MV-4-11 (cell line): Measurements from ENCODE around the gene KPNA6.
A peak's percentile ranks its signal among the peaks of the same experiment; 100 is the strongest.
"Not testable (repeated sequence)": the region's sequence is repeated elsewhere in the genome, so short reads cannot be mapped to it uniquely, and the experiment has no call there.

Experiments used
- DNase-seq: peaks from one replicate; lab custom pipeline; 2025; lab: John Stamatoyannopoulos, UW

Gene KPNA6

DNA sequence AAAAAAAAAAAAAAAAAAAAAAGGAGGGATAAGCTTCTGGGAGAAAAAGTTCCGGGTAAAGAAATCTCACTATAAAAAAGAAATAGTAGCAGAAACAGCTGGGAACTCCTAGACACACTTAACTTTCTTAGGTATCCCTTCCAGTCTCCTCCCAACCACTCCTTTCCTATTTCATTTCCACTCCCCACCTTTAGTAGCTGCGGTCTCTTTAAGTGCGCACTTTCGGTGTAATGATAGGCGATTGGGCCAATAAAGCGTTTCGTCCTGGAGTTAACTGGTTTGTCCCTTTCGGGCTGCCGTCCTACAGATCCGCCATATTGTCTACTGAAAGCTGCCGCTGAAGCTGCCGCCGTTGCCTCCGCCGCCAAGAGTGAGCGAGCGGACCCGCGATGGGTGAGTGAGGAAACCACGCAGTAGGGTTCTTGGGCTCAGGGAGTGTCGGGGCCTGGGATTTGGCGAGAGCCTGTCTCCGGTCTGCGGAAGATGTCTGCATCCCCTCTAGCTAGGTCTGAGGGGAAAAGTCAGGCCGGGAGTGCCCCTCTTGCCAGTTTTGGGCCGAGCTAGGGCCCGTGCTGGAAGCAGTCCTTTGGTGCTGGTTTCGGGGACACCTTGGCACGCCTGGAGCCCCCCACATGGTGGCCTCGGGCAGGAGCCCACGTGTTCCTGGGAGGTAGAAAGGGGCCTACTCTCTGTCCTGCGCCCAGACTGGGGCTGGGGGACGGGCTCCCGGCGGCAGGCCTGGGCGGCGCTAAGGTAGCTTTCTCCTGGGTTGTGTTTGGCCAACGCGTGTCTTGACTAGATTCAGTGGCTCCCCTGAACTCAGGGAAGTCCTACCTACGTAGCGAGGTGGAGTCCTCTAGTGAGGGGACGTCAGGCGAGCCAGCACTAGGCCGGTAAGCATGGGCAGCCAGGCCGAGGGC lies at the start of gene KPNA6:
Gene KPNA6 (plus strand): TSS at position 315 of the 920 bp plus-strand sequence. CDS start 75 bp downstream, at position 390.
- DNase-seq, result peak; percentile 90

DNA sequence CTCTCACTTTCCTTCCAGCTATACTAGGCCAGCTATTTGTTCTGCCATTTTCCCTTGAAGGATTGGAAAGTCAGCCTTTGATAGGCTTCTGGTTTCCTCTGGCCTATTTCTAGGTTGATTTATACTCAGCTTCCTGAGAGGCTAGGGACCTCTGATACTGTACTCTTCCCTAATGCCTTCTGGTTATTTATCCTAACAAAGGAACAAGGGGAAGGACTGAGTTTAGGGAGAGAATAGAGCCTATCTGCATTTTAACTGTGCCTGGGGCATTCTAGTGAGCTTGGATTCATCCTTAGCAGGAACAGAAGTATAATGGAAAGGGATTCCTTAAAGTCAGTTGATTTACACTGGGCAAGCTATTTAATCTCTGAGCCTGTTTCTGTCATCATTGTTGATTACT lies 46.9 kb upstream of the KPNA6 start:
- no peak for DNase-seq

DNA sequence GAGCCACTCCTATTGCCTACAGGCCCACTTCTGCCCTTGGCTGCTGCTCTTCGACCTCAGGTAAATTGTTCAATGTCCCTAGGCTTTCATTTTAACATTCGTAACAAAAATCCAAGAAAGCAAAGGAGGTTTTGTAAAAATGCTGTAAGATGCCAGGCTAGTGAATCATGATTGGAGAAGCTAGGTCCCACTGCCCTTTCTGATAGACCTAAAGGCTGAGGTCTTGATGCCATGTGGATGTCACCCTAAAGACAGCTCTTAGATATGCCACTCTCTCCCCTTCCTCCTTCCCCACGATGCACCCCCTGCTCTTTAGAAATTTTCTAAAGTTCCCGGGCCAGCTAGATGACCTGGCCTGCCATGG lies 45.0 kb upstream of the KPNA6 start:
- DNase-seq, result no peak

DNA sequence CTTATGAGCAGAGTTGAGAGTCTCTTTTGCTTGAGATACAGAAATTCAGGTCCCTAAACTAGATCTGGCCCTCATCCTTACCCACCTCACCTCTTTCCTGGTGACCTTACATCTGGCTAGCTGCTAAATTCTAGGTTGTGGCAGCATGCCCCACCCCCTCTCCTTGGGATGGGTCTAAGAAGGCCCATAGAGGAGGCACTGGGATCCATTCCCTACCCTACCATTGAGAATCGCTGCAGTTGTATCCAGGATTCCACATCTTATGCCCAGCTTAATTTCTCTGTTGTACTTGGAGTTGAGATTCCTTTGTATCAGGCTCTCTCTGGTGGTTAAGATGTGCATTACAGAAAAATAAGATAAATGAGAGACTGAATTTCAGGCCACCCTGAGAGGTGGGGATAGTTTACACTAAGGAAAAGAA lies 44.6 kb upstream of the KPNA6 start:
- peak; percentile 54 for DNase-seq

DNA sequence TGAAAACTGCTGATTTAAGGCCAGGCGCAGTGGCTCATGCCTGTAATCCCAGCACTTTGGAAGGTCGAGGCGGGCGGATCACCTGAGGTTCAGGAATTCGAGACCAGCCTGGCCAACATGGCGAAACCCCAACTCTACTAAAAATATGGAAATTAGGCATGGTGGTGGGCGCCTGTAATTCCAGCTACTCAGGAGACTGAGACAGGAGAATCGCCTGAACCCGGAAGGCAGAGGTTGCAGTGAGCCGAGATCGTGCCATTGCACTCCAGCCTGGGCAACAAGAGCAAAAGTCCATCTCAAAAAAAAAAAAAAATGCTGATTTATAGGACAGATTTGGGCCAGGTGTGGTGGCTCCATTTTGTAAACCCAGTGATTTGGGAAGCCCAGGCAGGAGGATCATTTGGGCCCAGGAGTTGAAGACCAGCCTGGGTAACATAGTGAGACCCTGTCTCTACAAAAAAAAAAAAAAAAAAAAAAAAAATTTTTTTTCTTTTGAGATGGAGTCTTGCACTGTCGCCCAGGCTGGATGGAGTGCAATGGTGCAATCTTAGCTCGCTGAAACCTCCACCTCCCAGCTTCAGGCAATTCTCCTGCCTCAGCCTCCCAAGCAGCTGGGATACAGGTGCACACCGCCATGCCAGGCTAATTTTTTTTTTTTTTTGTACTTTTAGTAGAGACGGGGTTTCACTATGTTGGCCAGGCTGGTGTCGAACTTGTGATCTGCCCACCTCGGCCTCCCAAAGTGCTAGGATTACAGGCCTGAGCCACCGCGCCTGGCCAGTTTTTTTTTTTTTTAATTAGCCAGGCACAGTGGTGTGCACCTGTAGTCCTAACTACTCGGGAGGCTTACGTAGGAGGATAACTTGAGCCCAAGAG lies 42.0 kb upstream of the KPNA6 start:
- DNase-seq, result not testable (repeated sequence)

DNA sequence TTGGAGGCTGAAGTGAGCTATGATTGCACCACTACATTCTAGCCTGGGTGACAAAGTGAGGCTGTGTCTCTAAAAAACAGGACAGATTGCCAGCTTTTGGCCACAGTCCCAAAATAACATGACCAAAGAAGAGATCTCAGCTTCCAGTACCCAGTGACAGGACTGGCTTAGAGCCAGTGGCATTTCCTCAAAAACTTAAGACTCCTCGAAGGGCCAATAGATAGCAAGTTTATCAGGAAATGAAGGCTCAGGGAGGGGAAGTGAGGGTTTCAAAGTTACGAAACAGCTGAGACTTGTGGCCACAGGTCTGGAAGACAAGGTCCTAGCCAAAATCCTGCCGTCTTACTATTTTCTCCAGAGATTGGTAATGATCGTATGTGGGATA lies 41.4 kb upstream of the KPNA6 start:
- peak; percentile 100 for DNase-seq

DNA sequence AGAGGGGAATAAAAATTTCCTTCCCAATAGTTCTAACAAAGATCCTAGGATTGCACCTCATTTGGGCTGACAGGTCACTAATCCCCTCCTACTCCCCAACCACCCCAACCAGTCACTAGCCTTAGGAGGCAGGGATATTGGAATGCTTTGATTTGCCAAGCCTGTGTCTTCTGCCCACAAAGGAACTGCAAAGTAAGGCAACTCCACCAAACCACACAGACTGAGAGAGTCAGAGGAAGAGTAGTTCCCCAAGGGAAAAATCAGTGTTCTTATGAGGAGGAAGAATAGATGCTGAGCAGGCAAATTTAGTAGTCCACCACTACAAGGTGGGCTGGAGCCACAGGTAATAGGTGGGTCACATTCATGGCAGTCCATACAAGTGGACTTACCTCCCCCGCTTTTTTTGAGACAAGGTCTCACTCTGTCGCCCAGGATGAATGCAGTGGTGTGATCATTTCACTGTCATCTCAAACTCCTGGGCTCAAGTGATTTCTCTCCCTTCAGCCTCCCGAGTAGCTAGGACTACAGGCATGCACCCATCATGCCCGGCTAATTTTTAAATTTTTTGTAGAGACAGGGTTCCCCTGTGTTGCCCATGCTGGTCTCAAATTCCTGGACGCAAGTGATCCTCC lies 38.8 kb upstream of the KPNA6 start:
- DNase-seq, result peak; percentile 47

DNA sequence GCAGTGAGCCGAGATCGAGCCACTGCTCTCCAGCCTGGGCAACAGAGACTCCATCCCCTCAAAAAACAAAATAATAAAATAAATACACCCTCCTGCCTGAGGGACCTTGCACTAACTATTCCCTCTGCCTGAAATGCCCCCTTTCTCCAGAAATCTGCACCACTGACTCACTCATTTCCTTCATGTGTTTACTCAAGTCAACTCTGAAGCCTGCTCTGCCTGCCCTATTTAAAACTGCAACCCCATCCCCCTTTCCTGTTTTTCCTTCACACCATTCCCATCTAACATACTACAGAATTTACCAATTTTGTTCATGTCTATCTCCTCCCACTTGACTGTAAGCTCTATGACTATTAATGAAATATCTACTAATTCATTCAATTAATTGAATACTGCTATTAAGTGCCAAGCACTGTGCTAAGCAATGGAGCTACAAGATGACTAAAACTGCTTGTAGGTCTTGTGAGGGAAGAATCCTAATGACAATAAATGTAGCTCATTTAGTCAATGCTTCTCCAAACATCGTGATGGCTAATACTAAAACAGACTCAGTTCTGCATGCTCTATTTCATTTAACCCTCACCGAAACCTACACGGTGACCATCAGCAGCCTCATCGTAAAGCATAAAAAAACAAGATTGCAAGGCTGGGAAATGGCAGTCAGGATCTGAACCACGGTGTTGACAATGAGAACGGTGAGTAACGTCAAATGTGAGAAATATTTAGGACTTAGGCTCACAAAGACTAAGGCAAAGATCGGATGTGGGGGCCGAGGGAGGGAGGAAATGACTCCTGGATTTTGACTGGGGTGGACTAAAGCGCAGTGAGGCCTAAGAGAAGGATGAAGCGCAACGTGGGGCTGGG lies 35.9 kb upstream of the KPNA6 start:
- DNase-seq, result no peak

DNA sequence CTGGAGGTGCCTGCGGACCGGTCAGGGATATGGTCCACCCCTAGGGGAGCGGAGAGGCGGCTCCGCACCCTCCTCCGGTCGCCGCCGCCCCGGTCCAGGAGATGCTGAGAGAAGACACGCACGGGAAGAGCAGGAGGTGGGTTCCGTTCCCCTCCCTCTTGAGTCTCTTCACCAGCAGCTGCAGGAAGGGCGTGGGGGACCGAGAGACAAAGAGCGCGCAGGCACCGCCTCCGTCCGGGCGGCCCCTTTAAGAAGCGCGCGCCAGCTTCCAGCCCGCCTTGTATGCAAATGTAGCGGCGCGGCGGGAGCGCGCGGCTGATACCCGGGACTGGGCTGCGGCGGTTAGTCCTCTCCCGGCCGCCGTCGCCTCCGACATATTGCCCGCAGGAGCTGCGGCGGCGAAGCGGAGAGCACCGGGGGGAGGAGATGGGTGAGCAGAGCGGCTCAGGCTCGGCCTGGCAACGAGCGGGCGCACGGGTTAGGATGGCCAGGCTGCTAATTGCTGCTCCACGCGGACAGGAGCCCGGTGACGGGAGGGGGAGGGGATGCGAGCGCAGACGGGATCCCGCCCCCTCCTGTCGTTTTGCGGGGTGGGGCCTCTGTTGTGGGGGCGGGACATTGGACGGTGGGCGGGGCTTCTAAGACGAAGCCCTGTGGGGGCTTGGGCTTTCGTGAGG lies 35.1 kb upstream of the KPNA6 start, which contains the start of gene TMEM39B:
Gene TMEM39B (plus strand): TSS at position 318 of the 677 bp plus-strand sequence. CDS start 109 bp downstream, at position 427.
- DNase-seq, result peak; percentile 91

DNA sequence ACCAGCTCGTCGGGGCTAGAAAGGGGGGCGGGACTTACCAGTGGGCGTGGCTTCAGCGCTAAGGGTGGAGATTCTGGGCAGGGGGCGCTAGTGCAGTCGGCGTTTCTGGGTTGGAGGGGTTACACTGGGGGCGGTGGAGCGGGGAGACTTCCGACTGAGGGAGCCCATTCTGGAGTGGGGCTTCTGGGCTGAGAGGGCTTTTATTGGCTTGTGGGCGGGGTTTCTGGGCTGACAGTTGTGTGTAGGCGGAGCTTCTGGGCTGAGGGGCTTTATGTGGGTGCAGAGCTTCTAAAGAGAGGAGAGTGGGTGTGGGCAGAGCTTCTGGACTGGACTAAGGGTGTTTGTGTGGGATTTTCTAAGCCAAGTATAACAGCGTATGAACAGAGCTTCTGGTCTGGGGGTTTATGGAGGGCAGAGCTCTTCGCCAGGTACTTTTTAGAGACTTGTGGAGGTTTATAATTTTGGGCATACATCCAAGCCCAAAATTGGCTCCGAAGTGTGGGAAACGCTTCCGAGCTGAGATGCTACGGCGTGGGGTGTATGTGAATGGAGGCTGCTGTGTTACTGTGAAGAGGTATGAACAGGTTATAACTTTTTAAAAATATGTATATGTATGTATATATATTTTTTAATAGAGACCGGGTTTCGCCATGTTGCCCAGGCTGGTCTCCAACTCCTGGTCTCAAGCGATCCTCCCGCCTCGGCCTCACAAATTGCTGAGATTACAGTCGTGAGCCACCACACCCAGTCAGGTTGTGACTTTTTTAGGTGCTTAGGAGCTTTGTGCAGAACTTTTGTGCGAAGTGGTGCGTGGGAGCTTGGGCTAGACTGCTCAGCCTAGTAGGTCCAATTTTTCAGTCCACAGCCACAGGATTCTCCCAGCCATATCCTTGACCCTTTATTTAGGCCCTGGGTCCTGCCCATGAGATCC lies 34.3 kb upstream of the KPNA6 start:
- DNase-seq, result no peak

DNA sequence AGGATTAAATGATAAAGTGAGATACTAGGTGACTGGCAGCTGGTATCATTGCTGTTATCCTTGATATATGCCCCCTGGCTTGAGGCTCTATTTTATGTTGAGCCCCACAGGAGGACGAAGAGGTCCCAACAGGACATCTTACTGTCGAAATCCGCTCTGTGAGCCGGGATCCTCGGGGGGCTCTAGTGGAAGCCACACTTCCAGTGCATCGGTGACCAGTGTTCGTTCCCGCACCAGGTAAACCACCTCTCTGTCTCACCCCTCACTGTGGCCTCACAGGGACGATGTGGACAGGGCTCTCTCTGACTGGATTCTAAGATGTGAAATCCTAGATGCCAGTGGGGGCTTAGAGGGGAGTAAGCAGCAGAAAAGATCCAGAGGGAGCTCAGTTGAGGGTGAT lies 33.0 kb upstream of the KPNA6 start:
- DNase-seq, result no peak

DNA sequence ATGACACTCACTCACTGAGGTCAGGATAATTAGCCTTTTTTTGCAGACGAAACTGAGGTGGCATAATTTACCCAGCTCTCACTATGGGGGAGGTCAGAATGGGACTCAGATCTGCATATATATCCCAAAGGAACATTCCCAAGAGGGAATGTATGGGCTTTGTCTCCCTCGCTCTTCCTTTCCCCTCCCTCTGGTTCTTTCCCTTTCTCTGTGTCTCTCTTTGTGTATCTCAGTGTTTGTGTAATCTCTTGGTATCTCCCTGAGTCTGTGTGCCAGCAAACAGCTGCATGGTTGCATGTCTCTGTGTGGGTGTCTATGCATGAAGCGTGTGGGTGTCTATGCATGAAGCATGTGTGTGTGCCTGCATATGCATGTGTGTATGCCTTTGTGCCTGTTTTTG lies 30.4 kb upstream of the KPNA6 start:
- DNase-seq, result no peak

DNA sequence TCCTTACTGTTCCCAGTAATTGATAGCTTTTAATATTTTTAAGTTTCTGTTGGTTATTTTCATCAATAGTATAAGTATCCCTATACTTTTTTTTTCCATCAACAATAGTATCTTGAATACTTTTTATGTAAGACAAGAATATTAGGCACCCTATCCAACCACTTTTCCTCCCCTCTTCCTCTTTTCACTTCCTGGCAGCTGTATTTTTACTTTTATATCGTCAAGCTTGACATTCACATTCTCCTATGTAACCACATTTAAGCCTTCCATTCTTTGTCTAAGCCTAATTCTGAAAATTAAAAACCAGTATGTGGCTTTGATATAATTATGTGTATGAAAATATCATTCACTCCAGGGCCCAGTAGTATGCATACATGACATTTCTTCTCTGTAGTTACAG lies 25.8 kb upstream of the KPNA6 start:
- peak; percentile 73 for DNase-seq

DNA sequence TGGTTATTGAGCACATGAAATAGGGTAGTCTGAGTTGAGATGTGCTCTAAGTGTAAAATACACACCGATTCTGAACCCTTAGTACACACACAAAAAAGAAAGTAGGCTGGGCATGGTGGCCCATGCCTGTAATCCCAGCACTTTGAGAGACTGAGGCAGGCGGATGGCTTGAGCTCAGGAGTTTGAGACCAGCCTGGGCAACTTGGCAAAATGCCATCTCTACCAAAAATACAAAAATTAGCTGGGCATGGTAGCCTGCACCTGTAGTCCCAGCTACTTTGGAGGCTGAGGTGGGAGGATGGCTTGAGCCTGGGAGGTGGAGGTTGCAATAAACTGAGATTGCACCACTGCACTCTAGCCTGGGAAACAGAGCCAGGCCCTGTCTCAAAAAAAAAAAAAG lies 21.5 kb upstream of the KPNA6 start:
- not testable (repeated sequence) for DNase-seq

DNA sequence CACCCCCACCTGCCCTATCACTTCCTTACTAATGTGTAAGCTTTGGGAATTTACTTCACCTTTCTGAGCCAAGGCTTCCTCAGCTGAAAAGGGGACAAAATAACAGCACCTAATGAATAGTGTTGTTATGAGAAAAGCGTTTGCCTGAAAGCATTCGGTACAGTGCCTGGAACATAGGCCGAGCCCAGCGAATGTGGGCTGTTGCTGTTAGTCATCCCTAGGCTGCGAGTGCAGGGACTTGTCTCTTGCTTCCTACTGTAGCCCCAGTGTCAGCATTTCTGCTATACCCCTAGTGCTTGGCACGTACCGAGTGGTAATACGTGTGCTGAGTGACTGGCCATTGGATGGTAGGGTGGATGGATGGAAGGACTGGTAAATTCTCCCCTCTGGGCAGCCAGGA lies 16.7 kb upstream of the KPNA6 start:
- DNase-seq, result no peak

DNA sequence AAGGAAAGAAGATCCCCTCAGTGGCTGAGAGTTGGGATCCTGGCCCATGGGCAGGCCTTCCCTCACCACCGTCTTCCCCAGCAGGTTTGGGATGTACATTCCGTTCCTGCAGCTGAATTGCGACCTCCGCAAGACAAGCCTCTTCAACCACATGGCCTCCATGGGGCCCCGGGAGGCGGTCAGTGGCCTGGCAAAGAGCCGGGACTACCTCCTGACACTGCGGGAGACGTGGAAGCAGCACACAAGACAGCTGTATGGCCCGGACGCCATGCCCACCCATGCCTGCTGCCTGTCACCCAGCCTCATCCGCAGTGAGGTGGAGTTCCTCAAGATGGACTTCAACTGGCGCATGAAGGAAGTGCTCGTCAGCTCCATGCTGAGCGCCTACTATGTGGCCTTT lies 16.3 kb upstream of the KPNA6 start:
- DNase-seq, result no peak

DNA sequence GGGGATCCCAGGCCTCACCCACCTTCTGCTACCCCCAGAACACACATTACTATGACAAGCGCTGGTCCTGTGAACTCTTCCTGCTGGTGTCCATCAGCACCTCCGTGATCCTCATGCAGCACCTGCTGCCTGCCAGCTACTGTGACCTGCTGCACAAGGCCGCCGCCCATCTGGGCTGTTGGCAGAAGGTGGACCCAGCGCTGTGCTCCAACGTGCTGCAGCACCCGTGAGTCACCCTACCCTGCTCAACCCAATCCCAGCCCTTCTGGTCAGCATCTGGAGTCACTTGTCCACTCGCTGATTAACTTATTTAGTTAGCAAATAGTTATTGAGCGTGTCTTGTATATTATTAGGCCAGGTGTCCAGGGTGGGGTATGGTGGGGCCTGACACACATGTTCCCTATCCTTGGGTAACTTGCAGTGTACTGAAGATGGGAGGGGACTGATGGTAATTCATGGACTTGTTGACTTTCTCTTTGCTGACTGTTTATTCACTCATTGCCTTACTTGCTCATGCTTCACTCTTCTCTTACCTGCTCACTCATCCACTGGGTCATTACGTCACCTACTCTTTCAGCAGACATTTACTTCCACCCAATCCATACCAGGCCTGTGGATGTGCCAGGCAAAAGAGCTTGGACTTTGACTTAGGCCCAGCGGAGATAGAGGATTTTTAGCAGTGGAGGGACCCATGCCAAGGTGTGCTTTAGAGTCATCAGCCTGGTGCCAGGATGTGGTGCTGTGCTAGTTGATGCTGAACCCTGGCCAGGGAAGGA lies 12.9 kb upstream of the KPNA6 start:
- no peak for DNase-seq

DNA sequence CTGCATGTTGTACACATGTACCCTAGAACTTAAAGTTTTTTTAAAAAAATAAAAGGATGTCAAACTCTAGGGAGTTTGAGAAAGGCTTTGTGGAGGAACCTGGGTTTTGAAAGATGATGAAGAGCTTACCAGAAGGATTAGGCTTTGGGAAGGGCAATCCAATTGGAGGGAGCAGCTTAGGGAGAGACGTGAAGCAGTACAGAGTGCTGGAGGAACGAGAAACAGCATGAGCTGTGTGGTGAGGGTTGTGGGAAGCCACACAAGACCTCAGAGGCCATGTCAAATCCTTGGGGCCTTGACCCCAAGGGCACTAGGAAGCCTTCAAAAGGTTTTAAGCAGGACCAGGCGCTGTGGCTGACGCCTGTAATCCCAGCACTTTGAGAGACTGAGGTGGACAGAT lies 8.4 kb upstream of the KPNA6 start:
- peak; percentile 77 for DNase-seq

DNA sequence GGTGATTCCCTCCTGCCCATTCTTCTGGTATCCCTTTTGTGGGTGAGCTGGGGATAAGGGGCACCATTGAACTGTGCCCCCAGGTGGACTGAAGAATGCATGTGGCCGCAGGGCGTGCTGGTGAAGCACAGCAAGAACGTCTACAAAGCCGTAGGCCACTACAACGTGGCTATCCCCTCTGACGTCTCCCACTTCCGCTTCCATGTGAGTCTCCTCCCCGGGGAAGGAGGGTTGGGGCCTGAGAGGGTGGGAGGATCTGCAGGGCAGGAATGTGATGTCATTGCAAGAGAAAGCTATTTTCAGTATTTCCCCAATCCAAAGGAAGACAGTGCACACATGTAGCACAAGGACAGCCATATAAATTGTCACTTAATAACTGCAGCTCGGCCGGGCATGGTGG lies 7.5 kb upstream of the KPNA6 start:
- peak; percentile 97 for DNase-seq
